ENCODE measurements around the gene KCNQ4.

KCNQ4 gene

GRCh38 chr1:40777224-40777970 is 6.2 kb upstream of the KCNQ4 start:
- Histone ChIP-seq H3K4me3 (ENCODE audit: low read depth, low read length, poor library complexity, severe bottlenecking) (no peak overlapping the region), H3K9me3 (ENCODE audit: low read length) (peaks cover 5% of the 10 kb centered on the region; the same call in 1 of the 2 replicates), H3F3A (ENCODE audit: insufficient read depth, low read length) (no peaks in the 10 kb centered on the region), H3K79me2 (ENCODE audit: insufficient read depth, low read length) (no peaks in the 10 kb centered on the region), H3K4me1 (ENCODE audit: insufficient read depth, low read length, severe bottlenecking) (no peaks in the 10 kb centered on the region), H3K9me2 (ENCODE audit: low read depth, low read length) (no peaks in the 10 kb centered on the region), H4K20me1 (ENCODE audit: insufficient read depth, low read length) (no peaks in the 10 kb centered on the region), H3K9ac (ENCODE audit: low read length) (no peak overlapping the region), H3K27me3 (ENCODE audit: insufficient read depth, low read length) (no peaks in the 10 kb centered on the region), H2AFZ (ENCODE audit: low read length) (no peak overlapping the region), H3K36me3 (ENCODE audit: insufficient read depth, low read length) (peaks cover 28% of the 10 kb centered on the region), H3K4me2 (ENCODE audit: low read length) (no peak overlapping the region), H3K27ac (ENCODE audit: low read depth, low read length, poor library complexity, severe bottlenecking) (no peak overlapping the region)
- no peak for TF ChIP-seq EZH2 (IDR thresholded peaks at IDR 0.05; ENCODE audit: borderline replicate concordance, low read length)
- TF ChIP-seq CTCF (IDR thresholded peaks at IDR 0.05; ENCODE audit: low read length): no peak

DNA sequence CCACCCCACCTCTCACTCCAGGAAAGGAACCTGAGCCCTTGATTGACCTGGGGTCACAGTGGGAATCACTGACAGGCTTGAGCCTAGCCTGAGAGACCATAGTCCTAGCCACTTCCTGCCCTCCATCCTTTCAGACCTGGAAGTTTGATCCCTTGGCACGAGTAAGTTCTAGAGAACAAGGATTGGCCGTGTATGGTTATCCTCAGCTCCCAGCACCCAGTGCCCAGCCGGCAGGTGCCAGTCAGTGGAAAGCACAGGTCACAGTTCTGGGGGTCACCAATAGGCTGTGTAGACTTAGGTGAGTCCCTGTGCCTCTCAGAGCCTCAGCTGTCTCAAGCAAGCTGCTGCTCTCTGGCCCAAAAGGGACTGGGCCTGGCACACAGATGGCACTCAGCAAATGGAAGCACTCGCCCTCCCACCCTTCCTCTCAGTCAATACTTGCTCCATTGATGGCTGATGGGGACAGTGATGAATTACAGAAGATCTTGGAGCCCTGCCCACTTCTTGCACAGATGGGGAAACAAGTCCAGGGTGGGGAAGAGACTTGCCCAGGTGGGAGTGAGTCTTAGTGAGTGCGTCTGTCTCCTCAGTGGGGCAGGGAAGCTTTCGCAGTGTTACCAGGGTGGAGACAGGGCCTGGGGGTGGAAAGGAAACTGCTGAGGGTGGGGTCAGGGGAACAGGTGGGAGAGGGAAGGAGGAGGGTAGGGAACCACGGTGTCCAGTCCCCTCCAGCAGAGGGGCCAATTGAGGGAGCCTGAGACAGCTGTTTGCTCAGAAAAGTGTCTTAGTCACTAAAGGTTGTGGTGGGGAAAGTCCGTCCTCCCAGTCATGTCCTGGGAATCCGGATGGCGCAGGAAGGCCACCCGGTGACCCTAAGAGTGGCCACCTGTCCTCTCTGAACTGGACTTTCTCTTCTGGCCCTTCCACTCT is 2.6 kb upstream of the KCNQ4 start:
- H3K79me2 ChIP-seq (ENCODE audit: insufficient read depth, low read length): no peaks in the 10 kb centered on the region
- no peaks in the 10 kb centered on the region for H3K9me2 ChIP-seq (ENCODE audit: low read depth, low read length)
- TF ChIP-seq EZH2 (IDR thresholded peaks at IDR 0.05; ENCODE audit: borderline replicate concordance, low read length) (no peak), CTCF (IDR thresholded peaks at IDR 0.05; ENCODE audit: low read length) (no peak)

GRCh38 chr1:40781608-40781971 is 2.0 kb upstream of the KCNQ4 start:
- Histone ChIP-seq H3K27me3 (ENCODE audit: insufficient read depth, low read length) (peaks cover 3% of the 10 kb centered on the region; the same call in 1 of the 2 replicates), H3K4me1 (ENCODE audit: insufficient read depth, low read length, severe bottlenecking) (no peaks in the 10 kb centered on the region), H3K4me2 (ENCODE audit: low read length) (no peak overlapping the region)

More for the DNA sequence above, 2.6 kb upstream of the KCNQ4 start:
- H3F3A ChIP-seq (ENCODE audit: insufficient read depth, low read length): no peaks in the 10 kb centered on the region
- no peak overlapping the region for H2AFZ ChIP-seq (ENCODE audit: low read length)
- no peaks in the 10 kb centered on the region for H4K20me1 ChIP-seq (ENCODE audit: insufficient read depth, low read length)
- H3K4me3 ChIP-seq (ENCODE audit: low read depth, low read length, poor library complexity, severe bottlenecking): no peak overlapping the region
- H3K27me3 ChIP-seq (ENCODE audit: insufficient read depth, low read length): no peaks in the 10 kb centered on the region
- peaks cover 14% of the 10 kb centered on the region for H3K36me3 ChIP-seq (ENCODE audit: insufficient read depth, low read length)
- peaks cover 5% of the 10 kb centered on the region; the same call in 1 of the 2 replicates for H3K9me3 ChIP-seq (ENCODE audit: low read length)
- no peak overlapping the region for H3K27ac ChIP-seq (ENCODE audit: low read depth, low read length, poor library complexity, severe bottlenecking)
- no peak overlapping the region for H3K4me2 ChIP-seq (ENCODE audit: low read length)
- H3K4me1 ChIP-seq (ENCODE audit: insufficient read depth, low read length, severe bottlenecking): no peaks in the 10 kb centered on the region
- no peak overlapping the region for H3K9ac ChIP-seq (ENCODE audit: low read length)

More at GRCh38 chr1:40781608-40781971, 2.0 kb upstream of the KCNQ4 start:
- Histone ChIP-seq H3K9me2 (ENCODE audit: low read depth, low read length) (no peaks in the 10 kb centered on the region), H3K27ac (ENCODE audit: low read depth, low read length, poor library complexity, severe bottlenecking) (no peak overlapping the region), H4K20me1 (ENCODE audit: insufficient read depth, low read length) (no peaks in the 10 kb centered on the region), H2AFZ (ENCODE audit: low read length) (no peak overlapping the region), H3K79me2 (ENCODE audit: insufficient read depth, low read length) (no peaks in the 10 kb centered on the region), H3F3A (ENCODE audit: insufficient read depth, low read length) (no peaks in the 10 kb centered on the region), H3K36me3 (ENCODE audit: insufficient read depth, low read length) (peaks cover 8% of the 10 kb centered on the region), H3K9me3 (ENCODE audit: low read length) (peaks cover 5% of the 10 kb centered on the region; the same call in 1 of the 2 replicates), H3K9ac (ENCODE audit: low read length) (no peak overlapping the region), H3K4me3 (ENCODE audit: low read depth, low read length, poor library complexity, severe bottlenecking) (no peak overlapping the region)
- TF ChIP-seq CTCF (IDR thresholded peaks at IDR 0.05; ENCODE audit: low read length) (no peak), EZH2 (IDR thresholded peaks at IDR 0.05; ENCODE audit: borderline replicate concordance, low read length) (no peak)
